ENCODE measurements around the gene FCN3. TPM values are rescaled to one million over a fixed set of nuclear protein-coding genes. Genes with fewer than 3 reads are reported as not detected.
A peak's percentile ranks its signal among the peaks of the same experiment; 100 is the strongest.

Gene FCN3
- total and polyA plus RNA-seq, 9 of the 15 experiments (the other 6 are each of a cell fraction or from before 2014, with no cell fraction given): 0.49 TPM; not detected in 8

GRCh38 chr1:27321813-27322568 is 52.6 kb downstream of the FCN3 start, which contains the start of gene TMEM222:
TMEM222 (plus strand) TSS chr1:27322163; CDS start chr1:27322198, 35 bp downstream.
- DNase-seq (ENCODE audit: extremely low read depth in 1 of 4, low spot score in 3 of 4) (peak; percentile 98 to 99 (median 98)), ATAC-seq (peak; percentile 98), FAIRE-seq (peak; percentile 69)
- WGBS (ENCODE audit: insufficient coverage, low coverage, missing lambda C conversion rate): 1% methylated on average over 45 of the region's 67 CpGs
- BruUV-seq (replicated peaks): no TSS peak
- intact Hi-C loops (cut with micrococcal nuclease) (no loop called here), in situ Hi-C loops (cut with MboI) (no loop called here)
- H3K36me3 ChIP-seq (ENCODE audit: control insufficient read depth, insufficient read depth, low read length): peaks cover 38% of the 10 kb centered on the region
- peak within 1 kb of the TSS; percentile 100 for H2AFZ ChIP-seq (ENCODE audit: low read depth, low read length)
- peaks cover 12 to 13% of the 10 kb centered on the region in 2 experiments for H3K4me1 ChIP-seq (replicated peaks in 1 of 2; ENCODE audit: control insufficient read depth in 2 of 2, insufficient read depth in 2 of 2, low read length in 2 of 2)
- ChIA-PET POLR2A (interaction anchor here (0.5 to 3.1 kb wide), 6 partner anchors 11 to 168 kb away, joined by 3 to 23 read pairs (median 6); partner anchors contain the start of genes MAP3K6 and SLC9A1), CTCF (ENCODE audit: low intra/inter-chr PET ratio) (interaction anchor here (0.6 kb wide), 2 partner anchors 44 to 273 kb away, joined by 4 to 5 read pairs; no protein-coding TSS in a partner anchor)
- no peaks in the 10 kb centered on the region for H3K9me3 ChIP-seq (replicated peaks; ENCODE audit: control insufficient read depth, insufficient read depth, low read depth, low read length)
- H3K9me1 ChIP-seq (ENCODE audit: control insufficient read depth, insufficient read depth, low read length): no peaks in the 10 kb centered on the region
- peaks cover 49% of the 10 kb centered on the region for H3K79me2 ChIP-seq (ENCODE audit: control insufficient read depth, insufficient read depth, low read length)
- H3K4me2 ChIP-seq (ENCODE audit: insufficient read depth, low read length): peak within 1 kb of the TSS; percentile 99
- peak within 1 kb of the TSS; percentile 93 for H3K27ac ChIP-seq (ENCODE audit: extremely low read depth, low read depth, low read length)
- H3K4me3 ChIP-seq: peak within 1 kb of the TSS; percentile 79
- peak within 1 kb of the TSS; percentile 95 to 97 for H3K9ac ChIP-seq (ENCODE audit: insufficient read depth in 1 of 2, low read depth in 2 of 2, low read length in 2 of 2)
- no peaks in the 10 kb centered on the region; the same call in 1 of the 2 replicates for H4K20me1 ChIP-seq (replicated peaks; ENCODE audit: control insufficient read depth, insufficient read depth, low read length)
- no peaks in the 10 kb centered on the region for H3K27me3 ChIP-seq (ENCODE audit: control insufficient read depth in 2 of 2, insufficient read depth in 2 of 2, low read length in 2 of 2)
- peak; percentile 69 to 79 for TF ChIP-seq NRF1 (conservative IDR thresholded peaks at IDR 0.05 in 1 of 2, IDR thresholded peaks at IDR 0.05 in 1 of 2)
- no peak for TF ChIP-seq MBD1 (CRISPR knock-in tag; IDR thresholded peaks at IDR 0.05)
- TF ChIP-seq ZKSCAN1 (IDR thresholded peaks at IDR 0.05; ENCODE audit: low read depth, low read length): peak; percentile 61; the same call in 1 of the 2 replicates
- TF ChIP-seq CUX1 (CRISPR knock-in tag; IDR thresholded peaks at IDR 0.05): no peak
- TF ChIP-seq E2F3 (CRISPR knock-in tag; IDR thresholded peaks at IDR 0.05): peak; percentile 44; the same call in 1 of the 2 replicates
- TF ChIP-seq POLR2G (IDR thresholded peaks at IDR 0.05; ENCODE audit: low read depth, low read length): peak; percentile 98
- TF ChIP-seq CREB5 (CRISPR knock-in tag; IDR thresholded peaks at IDR 0.05): no peak
- no peak for TF ChIP-seq ZNF76 (CRISPR knock-in tag; IDR thresholded peaks at IDR 0.05; ENCODE audit: borderline replicate concordance)
- no peak for TF ChIP-seq CHCHD3 (CRISPR knock-in tag; IDR thresholded peaks at IDR 0.05)
- TF ChIP-seq GATAD2A (IDR thresholded peaks at IDR 0.05): peak; percentile 68; the same call in 1 of the 2 replicates
- peak; percentile 99 for TF ChIP-seq XRCC5 (IDR thresholded peaks at IDR 0.05; ENCODE audit: low read depth, low read length)
- 0 out of 2 replicates have a peak, but pooled peaks have one; percentile 33 for TF ChIP-seq E2F5 (CRISPR knock-in tag; IDR thresholded peaks at IDR 0.05)
